B cell (primary cell): ENCODE measurements around the gene TMEM109. TPM values are rescaled to one million over a fixed set of nuclear protein-coding genes. Genes with fewer than 3 reads are reported as not detected.

ENCODE experiments used
- ATAC-seq: fragments of 200-7000 bp; cut with Tn5 transposase; one replicate; pipeline ENCODE4 v1.10.0; 2021; ENCODE audit warnings: low read depth, mild to moderate bottlenecking, moderate number of reproducible peaks, moderate library complexity
- CTCF ChIA-PET: fragments of 350-600 bp; sonication (Branson Sonifier 250); formaldehyde crosslinking; loops from one replicate; lab custom pipeline; 2021; ENCODE audit warnings: antibody characterized with exemption, inconsistent platforms; lab: Charles Lee
- POLR2A ChIA-PET: fragments of 350-600 bp; sonication (Branson Sonifier 250); formaldehyde crosslinking; loops from one replicate; lab custom pipeline; 2021; ENCODE audit warnings: antibody characterized with exemption; lab: Charles Lee
- DNase-seq: peaks from one replicate; pipeline ENCODE4 v3.0.0; 2013
- H2AFZ ChIP-seq: 2 replicates; pipeline ENCODE4 v1.6.1; 2012; ENCODE audit warnings: mild to moderate bottlenecking, low read depth, low read length; ENCODE audit not compliant: insufficient read depth, poor library complexity, severe bottlenecking
- H3K27ac ChIP-seq, 2 donors: 1 replicate in 1 of 2; 2 replicates in 1 of 2; pipeline ENCODE4 v1.5.1; 2012 to 2013; ENCODE audit warnings: low read length in 2 of 2, mild to moderate bottlenecking in 2 of 2, moderate library complexity in 1 of 2
- H3K27me3 ChIP-seq, 4 experiments: fragments of 200-600 bp in 1 of 4; sonication (generic) in 1 of 4; replicated peaks in 1 of 4; 1 replicate in 2 of 4; 2 replicates in 2 of 4; pipeline versions ENCODE4 v1.6.1 to v1.7.0; 2013 to 2016; ENCODE audit warnings: low read length in 3 of 4, mild to moderate bottlenecking in 2 of 4, mixed read lengths in 1 of 4, moderate library complexity in 1 of 4; ENCODE audit not compliant: insufficient read depth in 4 of 4, control insufficient read depth in 3 of 4; ENCODE audit errors: control extremely low read depth in 1 of 4
- H3K36me3 ChIP-seq, 2 experiments: replicated peaks in 1 of 2; 1 replicate in 1 of 2; 2 replicates in 1 of 2; pipeline versions ENCODE4 v1.6.1 to v1.7.1; 2013; ENCODE audit warnings: low read length in 1 of 2; ENCODE audit not compliant: insufficient read depth in 2 of 2, control insufficient read depth in 1 of 2; ENCODE audit errors: control extremely low read depth in 1 of 2, extremely low read depth in 1 of 2
- H3K4me1 ChIP-seq, 2 donors: fragments of 200-600 bp in 1 of 2; sonication (generic) in 1 of 2; 1 replicate in 1 of 2; 2 replicates in 1 of 2; pipeline versions ENCODE4 v1.5.1 to v1.6.1; 2013 to 2017; ENCODE audit warnings: low read length in 2 of 2; ENCODE audit not compliant: control insufficient read depth in 2 of 2, insufficient read depth in 2 of 2
- H3K4me2 ChIP-seq: replicated peaks from 2 replicates; pipeline ENCODE3; 2012; ENCODE audit warnings: mild to moderate bottlenecking, low read depth, low read length; ENCODE audit not compliant: poor library complexity, severe bottlenecking
- H3K4me3 ChIP-seq, 5 experiments: fragments of 200-600 bp in 1 of 5; sonication (generic) in 1 of 5; 1 replicate in 3 of 5; 2 replicates in 2 of 5; pipeline versions ENCODE4 v1.5.1 to v1.7.0; 2011 to 2016; ENCODE audit warnings: low read length in 4 of 5, mild to moderate bottlenecking in 4 of 5, low read depth in 2 of 5, control low read depth in 1 of 5, moderate library complexity in 1 of 5; ENCODE audit not compliant: insufficient read depth in 1 of 5; ENCODE audit errors: control extremely low read depth in 1 of 5, extremely low read depth in 1 of 5
- H3K79me2 ChIP-seq: fragments of 200-600 bp; sonication (generic); one replicate; pipeline ENCODE4 v1.6.0; 2016; ENCODE audit warnings: low read length; ENCODE audit not compliant: control insufficient read depth, insufficient read depth
- H3K9ac ChIP-seq: fragments of 200-600 bp; sonication (generic); 2 replicates; pipeline ENCODE4 v1.6.1; 2017; ENCODE audit warnings: mild to moderate bottlenecking, low read length, moderate library complexity
- H3K9me3 ChIP-seq, 3 donors: one replicate each; pipeline versions ENCODE4 v1.6.1 to v1.7.1; 2013; ENCODE audit warnings: low read length in 2 of 3; ENCODE audit not compliant: control insufficient read depth in 2 of 3, insufficient read depth in 1 of 3; ENCODE audit errors: control extremely low read depth in 1 of 3
- H4K20me1 ChIP-seq: 2 replicates; pipeline ENCODE4 v1.6.0; 2012; ENCODE audit warnings: mild to moderate bottlenecking, low read length; ENCODE audit not compliant: insufficient read depth, control insufficient read depth, poor library complexity, severe bottlenecking
- H3K27ac Mint-ChIP-seq: one replicate; pipeline ENCODE4 v1.8.0; 2021; ENCODE audit warnings: mixed read lengths
- H3K27me3 Mint-ChIP-seq: one replicate; pipeline ENCODE4 v1.8.0; 2021; ENCODE audit warnings: mixed read lengths
- H3K4me1 Mint-ChIP-seq: one replicate; pipeline ENCODE4 v1.8.0; 2021; ENCODE audit warnings: mixed read lengths
- H3K4me3 Mint-ChIP-seq: one replicate; pipeline ENCODE4 v1.8.0; 2021; ENCODE audit warnings: mixed read lengths
- H3K9me3 Mint-ChIP-seq: one replicate; pipeline ENCODE4 v1.8.0; 2022; ENCODE audit warnings: mixed read lengths; ENCODE audit not compliant: insufficient read depth
- EZH2 ChIP-seq: IDR thresholded peaks from 2 replicates; pipeline ENCODE4 v1.6.1; 2012; ENCODE audit warnings: borderline replicate concordance, low read depth, mild to moderate bottlenecking, moderate library complexity, low read length; ENCODE audit not compliant: insufficient read depth, poor library complexity, severe bottlenecking
- WGBS: methylation state at CpG from one replicate; pipeline ENCODE4 v1.1.5; 2013; ENCODE audit warnings: missing lambda C conversion rate; ENCODE audit not compliant: insufficient coverage; 5-methylcytosine and 5-hydroxymethylcytosine counted together
- intact Hi-C: fragments of 100-400 bp; cut with micrococcal nuclease; formaldehyde crosslinking; loops from one replicate; pipeline ENCODE4 v1.10.0; 2022
- polyA plus RNA-seq: library from polyadenylated mRNA; depleted of rRNA; stranded (reverse); fragments of >200 nt; gene quantifications from 2 replicates; pipeline ENCODE4 v1.2.3, GENCODE V29; 2012
- total RNA-seq, 2 donors: library from RNA; stranded (reverse); fragments of 120-200 nt in 1 of 2; gene quantifications; 1 replicate in 1 of 2; 2 replicates in 1 of 2; pipeline versions ENCODE4 v1.2.3 to v1.2.4, GENCODE V29; 2013 to 2022
- TF ChIP-seq, protein P1 (sequence below): fragments of 200-600 bp; IDR thresholded peaks from one replicate; pipeline ENCODE4 v1.8.0; 2022; ENCODE audit warnings: antibody characterized with exemption, mild to moderate bottlenecking

Gene TMEM109
- total and polyA plus RNA-seq, 2 donors (not counting 1 experiment from before 2014, with no cell fraction given) = 32.0 to 99.4 TPM

DNA sequence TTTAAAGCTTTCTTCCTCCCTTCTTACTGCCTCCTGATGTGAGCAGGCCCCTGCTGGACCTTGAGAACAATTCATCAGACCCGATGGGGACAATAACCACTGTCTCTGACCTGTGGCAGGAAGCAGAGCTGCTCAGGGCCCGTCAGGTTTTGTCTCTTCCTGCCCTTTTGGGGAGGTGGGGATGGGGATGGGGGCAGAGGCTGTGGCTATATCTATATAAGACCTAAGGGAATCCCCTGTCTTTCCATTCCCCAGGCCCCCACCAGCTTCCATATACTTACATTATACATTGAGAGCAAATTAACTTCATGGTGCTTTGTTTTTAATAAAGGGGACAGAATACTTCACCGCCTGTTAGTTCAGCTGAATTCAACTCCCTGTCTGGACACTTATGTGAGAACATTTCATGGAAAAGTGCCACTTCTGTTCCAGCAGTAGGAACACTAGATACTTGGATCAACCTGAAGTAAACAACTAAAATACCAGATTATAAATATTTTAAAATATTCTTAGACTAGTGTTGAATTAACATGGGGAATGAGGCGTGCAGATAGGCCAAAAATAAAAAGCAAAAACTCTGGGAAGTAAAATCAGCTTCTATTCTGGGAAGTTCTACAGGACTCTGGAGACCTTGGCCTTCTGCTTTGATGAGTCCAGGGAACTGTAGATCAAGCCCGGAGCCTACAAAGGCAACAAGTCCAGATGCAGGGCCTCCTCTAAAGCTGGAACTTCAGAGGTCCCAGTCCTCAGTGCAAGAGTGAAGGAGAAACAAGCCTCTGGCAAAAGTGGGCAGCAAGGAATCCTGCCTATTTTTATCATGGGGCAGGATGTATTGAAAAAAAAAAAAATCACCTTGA, 35.5 kb upstream of the TMEM109 start:
- Mint-ChIP-seq H3K9me3 (no peaks in the 10 kb centered on the region), H3K4me1 (no peaks in the 10 kb centered on the region), H3K4me3 (no peak overlapping the region), H3K27me3 (no peaks in the 10 kb centered on the region), H3K27ac (no peak overlapping the region)
- Histone ChIP-seq H3K9ac (no peak overlapping the region), H4K20me1 (no peaks in the 10 kb centered on the region), H3K4me3 (no peak overlapping the region), H3K4me2 (no peak overlapping the region), H2AFZ (no peak overlapping the region), H3K27ac (no peak overlapping the region), H3K9me3 (no peaks in the 10 kb centered on the region), H3K27me3 (no peaks in the 10 kb centered on the region), H3K79me2 (no peaks in the 10 kb centered on the region), H3K36me3 (peaks cover 0 to 20% of the 10 kb centered on the region in 2 experiments), H3K4me1 (no peaks in the 10 kb centered on the region)
- DNase-seq (no peak), ATAC-seq (no peak)
- no peak for TF ChIP-seq EZH2
- TF ChIP-seq, protein P1, sequence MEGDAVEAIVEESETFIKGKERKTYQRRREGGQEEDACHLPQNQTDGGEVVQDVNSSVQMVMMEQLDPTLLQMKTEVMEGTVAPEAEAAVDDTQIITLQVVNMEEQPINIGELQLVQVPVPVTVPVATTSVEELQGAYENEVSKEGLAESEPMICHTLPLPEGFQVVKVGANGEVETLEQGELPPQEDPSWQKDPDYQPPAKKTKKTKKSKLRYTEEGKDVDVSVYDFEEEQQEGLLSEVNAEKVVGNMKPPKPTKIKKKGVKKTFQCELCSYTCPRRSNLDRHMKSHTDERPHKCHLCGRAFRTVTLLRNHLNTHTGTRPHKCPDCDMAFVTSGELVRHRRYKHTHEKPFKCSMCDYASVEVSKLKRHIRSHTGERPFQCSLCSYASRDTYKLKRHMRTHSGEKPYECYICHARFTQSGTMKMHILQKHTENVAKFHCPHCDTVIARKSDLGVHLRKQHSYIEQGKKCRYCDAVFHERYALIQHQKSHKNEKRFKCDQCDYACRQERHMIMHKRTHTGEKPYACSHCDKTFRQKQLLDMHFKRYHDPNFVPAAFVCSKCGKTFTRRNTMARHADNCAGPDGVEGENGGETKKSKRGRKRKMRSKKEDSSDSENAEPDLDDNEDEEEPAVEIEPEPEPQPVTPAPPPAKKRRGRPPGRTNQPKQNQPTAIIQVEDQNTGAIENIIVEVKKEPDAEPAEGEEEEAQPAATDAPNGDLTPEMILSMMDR = no peak
- whole genome bisulfite sequencing = 93% methylated on average over 3 of the region's 5 CpGs
- ChIA-PET CTCF (no interaction called here), POLR2A (no interaction called here)
- intact Hi-C loops = no loop called here

DNA sequence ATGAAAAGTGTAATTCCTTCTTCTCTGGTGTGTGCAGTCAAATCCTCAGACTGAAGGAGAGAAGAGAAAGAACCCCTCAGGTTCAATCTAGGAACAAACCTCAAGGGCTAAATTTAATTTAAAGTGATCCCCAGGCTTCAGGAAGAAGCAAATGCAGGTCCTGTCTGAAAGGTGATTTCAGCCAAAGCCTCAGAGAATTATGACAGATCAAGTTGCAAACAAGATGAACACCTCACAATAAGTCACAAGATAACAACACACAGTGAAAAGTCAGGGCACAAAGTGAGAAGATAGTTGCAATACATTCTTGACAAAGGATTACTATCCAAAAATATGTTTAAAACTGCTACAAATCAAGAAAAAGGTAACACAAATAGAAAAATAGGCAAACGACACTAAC, 34.9 kb upstream of the TMEM109 start:
- Histone ChIP-seq H3K79me2 (no peaks in the 10 kb centered on the region), H3K9me3 (no peaks in the 10 kb centered on the region)
- intact Hi-C loops = no loop called here

More for the DNA sequence above, 34.9 kb upstream of the TMEM109 start:
- Mint-ChIP-seq H3K4me3 (no peak overlapping the region), H3K27ac (no peak overlapping the region), H3K4me1 (no peaks in the 10 kb centered on the region), H3K9me3 (no peaks in the 10 kb centered on the region), H3K27me3 (no peaks in the 10 kb centered on the region)
- Histone ChIP-seq H3K4me2 (no peak overlapping the region), H3K36me3 (peaks cover 0 to 20% of the 10 kb centered on the region in 2 experiments), H2AFZ (no peak overlapping the region), H3K4me3 (no peak overlapping the region), H3K27me3 (no peaks in the 10 kb centered on the region), H4K20me1 (no peaks in the 10 kb centered on the region), H3K9ac (no peak overlapping the region), H3K4me1 (no peaks in the 10 kb centered on the region), H3K27ac (no peak overlapping the region)
- POLR2A ChIA-PET = no interaction called here
- no CpG with 5 or more reads among the region's 1 CpG for WGBS
- DNase-seq (no peak), ATAC-seq (no peak)
- no peak for TF ChIP-seq EZH2
- TF ChIP-seq, protein P1 = no peak
- CTCF ChIA-PET = no interaction called here
